Measurements from ENCODE around the gene SCN4A.

Gene SCN4A

GRCh38 chr17:64004218-64004770, 31.6 kb upstream of the SCN4A start:
- H3K27me3 ChIP-seq (ENCODE audit: insufficient read depth, low read length), result peaks cover 8% of the 10 kb centered on the region
- H3K9me2 ChIP-seq (ENCODE audit: low read depth, low read length), result no peaks in the 10 kb centered on the region
- H3K9me3 ChIP-seq (ENCODE audit: low read length), result no peaks in the 10 kb centered on the region
- H3F3A ChIP-seq (ENCODE audit: insufficient read depth, low read length), result no peaks in the 10 kb centered on the region
- no peaks in the 10 kb centered on the region for H4K20me1 ChIP-seq (ENCODE audit: insufficient read depth, low read length)
- no peak for TF ChIP-seq EZH2 (IDR thresholded peaks at IDR 0.05; ENCODE audit: borderline replicate concordance, low read length)
- TF ChIP-seq CTCF (IDR thresholded peaks at IDR 0.05; ENCODE audit: low read length), result no peak
- no peak overlapping the region for H2AFZ ChIP-seq (ENCODE audit: low read length)
- no peak overlapping the region for H3K4me3 ChIP-seq (ENCODE audit: low read depth, low read length, poor library complexity, severe bottlenecking)
- peaks cover 47% of the 10 kb centered on the region for H3K36me3 ChIP-seq (ENCODE audit: insufficient read depth, low read length)
- H3K27ac ChIP-seq (ENCODE audit: low read depth, low read length, poor library complexity, severe bottlenecking), result no peak overlapping the region
- peaks cover 19% of the 10 kb centered on the region for H3K4me1 ChIP-seq (ENCODE audit: insufficient read depth, low read length, severe bottlenecking)
- H3K4me2 ChIP-seq (ENCODE audit: low read length), result no peak overlapping the region
- H3K9ac ChIP-seq (ENCODE audit: low read length), result no peak overlapping the region
- no peaks in the 10 kb centered on the region for H3K79me2 ChIP-seq (ENCODE audit: insufficient read depth, low read length)

GRCh38 chr17:64003526-64004121, 30.9 kb upstream of the SCN4A start:
- Histone ChIP-seq H3K36me3 (ENCODE audit: insufficient read depth, low read length) (peaks cover 43% of the 10 kb centered on the region), H3K9me2 (ENCODE audit: low read depth, low read length) (no peaks in the 10 kb centered on the region), H3K79me2 (ENCODE audit: insufficient read depth, low read length) (no peaks in the 10 kb centered on the region), H2AFZ (ENCODE audit: low read length) (no peak overlapping the region), H3K4me1 (ENCODE audit: insufficient read depth, low read length, severe bottlenecking) (peaks cover 25% of the 10 kb centered on the region), H3K27ac (ENCODE audit: low read depth, low read length, poor library complexity, severe bottlenecking) (no peak overlapping the region), H3K4me3 (ENCODE audit: low read depth, low read length, poor library complexity, severe bottlenecking) (no peak overlapping the region), H3K4me2 (ENCODE audit: low read length) (no peak overlapping the region), H3F3A (ENCODE audit: insufficient read depth, low read length) (no peaks in the 10 kb centered on the region), H3K27me3 (ENCODE audit: insufficient read depth, low read length) (peaks cover 8% of the 10 kb centered on the region), H3K9ac (ENCODE audit: low read length) (no peak overlapping the region), H4K20me1 (ENCODE audit: insufficient read depth, low read length) (no peaks in the 10 kb centered on the region), H3K9me3 (ENCODE audit: low read length) (no peaks in the 10 kb centered on the region)
- TF ChIP-seq EZH2 (IDR thresholded peaks at IDR 0.05; ENCODE audit: borderline replicate concordance, low read length) (no peak), CTCF (IDR thresholded peaks at IDR 0.05; ENCODE audit: low read length) (no peak)

DNA sequence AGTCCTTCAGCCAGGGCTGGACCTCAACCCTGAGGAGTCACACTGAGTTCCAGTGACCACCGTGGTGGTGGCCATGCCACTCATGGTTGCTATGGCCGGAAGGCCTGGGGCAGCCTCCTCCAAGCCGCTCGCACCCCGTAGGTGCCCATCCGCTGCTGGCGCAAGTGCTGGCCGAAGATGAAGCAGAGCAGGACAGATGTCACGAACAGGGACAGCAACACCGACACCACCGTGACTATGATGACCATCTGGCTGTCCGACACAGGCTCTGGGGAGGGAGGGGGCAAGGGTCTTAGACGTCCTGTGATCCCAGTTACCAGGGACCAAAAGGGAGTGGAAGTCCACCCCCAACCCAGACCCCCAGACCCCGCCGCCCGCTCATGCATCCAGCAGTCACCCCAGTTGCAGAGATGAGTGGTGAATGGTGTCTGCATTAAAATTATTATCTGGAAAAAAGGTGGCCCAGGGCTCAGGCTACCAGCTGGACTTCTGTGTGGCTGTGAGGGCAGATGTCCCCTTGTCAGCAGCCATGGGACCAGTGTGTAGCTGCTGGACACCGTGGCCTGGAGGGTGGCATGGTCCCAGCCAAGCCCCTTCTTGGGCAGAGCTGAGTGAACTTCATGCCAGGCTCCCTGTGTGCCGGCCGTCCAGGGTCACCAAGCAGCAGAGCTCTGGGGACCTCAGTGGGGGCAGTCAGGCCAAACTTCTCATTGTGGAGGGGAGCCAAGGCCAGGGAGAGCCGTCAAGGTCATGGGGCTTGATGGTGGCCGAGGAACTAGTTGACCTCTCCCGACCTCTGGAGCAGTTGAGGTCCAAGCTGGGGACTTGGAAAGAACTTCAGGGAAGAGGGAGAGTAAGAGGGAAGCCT, 30.2 kb upstream of the SCN4A start:
- TF ChIP-seq EZH2 (IDR thresholded peaks at IDR 0.05; ENCODE audit: borderline replicate concordance, low read length), result no peak
- no peak for TF ChIP-seq CTCF (IDR thresholded peaks at IDR 0.05; ENCODE audit: low read length)
- no peak overlapping the region for H3K27ac ChIP-seq (ENCODE audit: low read depth, low read length, poor library complexity, severe bottlenecking)

More for the DNA sequence above, 30.2 kb upstream of the SCN4A start:
- Histone ChIP-seq H2AFZ (ENCODE audit: low read length) (no peak overlapping the region), H3K9me2 (ENCODE audit: low read depth, low read length) (no peaks in the 10 kb centered on the region), H3K79me2 (ENCODE audit: insufficient read depth, low read length) (no peaks in the 10 kb centered on the region), H3K9me3 (ENCODE audit: low read length) (no peaks in the 10 kb centered on the region), H3K4me3 (ENCODE audit: low read depth, low read length, poor library complexity, severe bottlenecking) (no peak overlapping the region), H4K20me1 (ENCODE audit: insufficient read depth, low read length) (no peaks in the 10 kb centered on the region), H3K36me3 (ENCODE audit: insufficient read depth, low read length) (peaks cover 43% of the 10 kb centered on the region), H3K4me1 (ENCODE audit: insufficient read depth, low read length, severe bottlenecking) (peaks cover 30% of the 10 kb centered on the region), H3K4me2 (ENCODE audit: low read length) (no peak overlapping the region), H3F3A (ENCODE audit: insufficient read depth, low read length) (no peaks in the 10 kb centered on the region), H3K27me3 (ENCODE audit: insufficient read depth, low read length) (peaks cover 8% of the 10 kb centered on the region), H3K9ac (ENCODE audit: low read length) (no peak overlapping the region)

All from OCI-LY1 (cell line).